K562 (cell line): ENCODE results near the gene TTC27. TPM values are rescaled to one million over a fixed set of nuclear protein-coding genes. Genes with fewer than 3 reads are reported as not detected.
"Not testable (repeated sequence)": the region's sequence is repeated elsewhere in the genome, so short reads cannot be mapped to it uniquely, and the experiment has no call there.

Experiments
- ATAC-seq: fragments of 200-7000 bp; cut with Tn5 transposase; 3 replicates; pipeline ENCODE4 v1.9.1; 2020; ENCODE audit warnings: moderate library complexity
- BruUV-seq: library from RNA; stranded (reverse); fragments of 400-500 nt; replicated peaks from 2 replicates; lab custom pipeline; 2021; lab: Mats Ljungman, UMichigan
- CTCF ChIA-PET: fragments of 300-600 bp; formaldehyde crosslinking; extraction: SDS; loops from one replicate; lab custom pipeline; 2021; ENCODE audit warnings: low intra/inter-chr PET ratio; lab: Yijun Ruan, JAX
- POLR2A ChIA-PET: fragments of 300-600, 350-650 bp; sonication (Branson Sonifier 250); formaldehyde crosslinking; extraction: SDS; loops from one replicate; lab custom pipeline; 2021; ENCODE audit warnings: antibody characterized with exemption, inconsistent platforms; lab: Yijun Ruan, JAX
- DNase-seq, 4 experiments: peaks; one replicate each; pipeline versions ENCODE4 v3.0.0 to v3.0.0-alpha.2; 2011 to 2018; ENCODE audit warnings: low spot score in 3 of 4, mixed read lengths in 3 of 4; ENCODE audit errors: extremely low read depth in 1 of 4
- FAIRE-seq: peaks from 2 replicates; lab custom pipeline; 2011; peaks lifted over from hg19 to GRCh38; lab: Jason Lieb, UNC
- H2AFZ ChIP-seq: 2 replicates; pipeline ENCODE4 v1.6.0; 2011; ENCODE audit warnings: low read depth, low read length, control low read depth, inconsistent platforms
- H3K27ac ChIP-seq: fragments of 200-600 bp; 3 replicates; pipeline ENCODE4 v1.8.0; 2011; ENCODE audit warnings: low read depth, mild to moderate bottlenecking, control low read depth, inconsistent platforms, low read length, moderate library complexity, mixed read lengths; ENCODE audit errors: extremely low read depth
- H3K27me3 ChIP-seq, 2 experiments: fragments of 300-600 bp in 1 of 2; 2 replicates in 1 of 2; 3 replicates in 1 of 2; pipeline versions ENCODE4 v1.6.0 to v1.8.0; 2011; ENCODE audit warnings: inconsistent platforms in 2 of 2, low read length in 2 of 2, mild to moderate bottlenecking in 1 of 2, mixed read lengths in 1 of 2, moderate library complexity in 1 of 2; ENCODE audit not compliant: control insufficient read depth in 2 of 2, insufficient read depth in 2 of 2
- H3K36me3 ChIP-seq: fragments of 300-600 bp; 3 replicates; pipeline ENCODE4 v1.8.0; 2011; ENCODE audit warnings: mild to moderate bottlenecking, low read length, inconsistent platforms; ENCODE audit not compliant: control insufficient read depth, insufficient read depth
- H3K4me1 ChIP-seq, 2 experiments: fragments of 200-600 bp in 1 of 2; replicated peaks in 1 of 2; 2 replicates in 1 of 2; 3 replicates in 1 of 2; pipeline versions ENCODE4 v1.5.1 to v1.8.0; 2011; ENCODE audit warnings: inconsistent platforms in 2 of 2, low read length in 2 of 2, mild to moderate bottlenecking in 1 of 2, mixed read lengths in 1 of 2, moderate library complexity in 1 of 2; ENCODE audit not compliant: control insufficient read depth in 2 of 2, insufficient read depth in 2 of 2
- H3K4me2 ChIP-seq: 2 replicates; pipeline ENCODE4 v1.6.1; 2011; ENCODE audit warnings: low read length, control low read depth, inconsistent platforms, mixed read lengths; ENCODE audit not compliant: insufficient read depth
- H3K4me3 ChIP-seq: fragments of 200-600 bp; sonication (generic), shearing (Covaris generic); 2 replicates; pipeline ENCODE4 v1.5.1; 2016; ENCODE audit warnings: control low read depth, inconsistent platforms
- H3K79me2 ChIP-seq: fragments of 200-600 bp; 3 replicates; pipeline ENCODE4 v1.8.0; 2011; ENCODE audit warnings: low read length, inconsistent platforms; ENCODE audit not compliant: control insufficient read depth, insufficient read depth
- H3K9ac ChIP-seq, 2 experiments: 2 replicates each; pipeline versions ENCODE4 v1.6.0 to v1.6.1; 2011; ENCODE audit warnings: low read depth in 2 of 2, low read length in 2 of 2, control low read depth in 1 of 2, inconsistent platforms in 1 of 2, mild to moderate bottlenecking in 1 of 2, mixed read lengths in 1 of 2; ENCODE audit not compliant: insufficient read depth in 1 of 2
- H3K9me1 ChIP-seq: one replicate; pipeline ENCODE4 v1.6.0; 2011; ENCODE audit warnings: inconsistent platforms, mild to moderate bottlenecking, low read length, moderate library complexity; ENCODE audit not compliant: control insufficient read depth, insufficient read depth
- H3K9me3 ChIP-seq: replicated peaks from 2 replicates; pipeline ENCODE4 v1.5.1; 2011; ENCODE audit warnings: low read depth, low read length, inconsistent platforms; ENCODE audit not compliant: control insufficient read depth, insufficient read depth
- H4K20me1 ChIP-seq: replicated peaks from 2 replicates; pipeline ENCODE4 v1.6.1; 2011; ENCODE audit warnings: low read length, inconsistent platforms, mixed read lengths; ENCODE audit not compliant: control insufficient read depth, insufficient read depth
- SPI1 ChIP-seq: IDR thresholded peaks from 2 replicates; pipeline ENCODE4 v1.6.1; 2011; ENCODE audit warnings: low read depth, low read length, control low read depth, borderline replicate concordance
- ZBTB40 ChIP-seq, 2 experiments: fragments of 450-650 bp in 1 of 2; sonication (generic) in 1 of 2; formaldehyde crosslinking in 1 of 2; IDR thresholded peaks; 2 replicates each; pipeline versions ENCODE4 v1.7.1 to v1.9.0; 2016 to 2022; ENCODE audit warnings: inconsistent platforms in 1 of 2, mild to moderate bottlenecking in 1 of 2, missing genetic modification reagents in 1 of 2
- WGBS: fragments of 100-300 bp; shearing (Covaris generic); methylation state at CpG from one replicate; pipeline ENCODE4 v1.1.6; 2016; ENCODE audit warnings: low coverage, mixed read lengths; ENCODE audit not compliant: insufficient coverage; ENCODE audit errors: missing lambda C conversion rate; 5-methylcytosine and 5-hydroxymethylcytosine counted together
- in situ Hi-C: fragments of 300-500 bp; cut with MboI; formaldehyde crosslinking; loops from 4 replicates; pipeline ENCODE4 v1.15.0; 2018; ENCODE audit warnings: inconsistent platforms, mixed read lengths
- intact Hi-C: fragments of 100-400 bp; cut with micrococcal nuclease; formaldehyde crosslinking; loops from 2 replicates; pipeline ENCODE4 v1.14.2; 2022
- polyA plus RNA-seq, 8 experiments: library from polyadenylated mRNA; depleted of rRNA in 4 of 8; stranded (reverse) in 5 of 8; unstranded in 3 of 8; fragments of >200 nt; fragmentation: Nextera tagmentation in 2 of 8; fragmentation: Illumina TruSeq in 1 of 8; extraction: Ambion mirVana in 2 of 8; extraction: Trizol in 1 of 8; gene quantifications; 2 replicates each; pipeline versions ENCODE4 v1.2.1 to v1.2.3, GENCODE V29; 2011 to 2014; ENCODE audit warnings: inconsistent platforms in 1 of 8, missing spikeins in 1 of 8
- total RNA-seq, 7 experiments: library from RNA; depleted of rRNA in 6 of 7; stranded (reverse); fragments of >200 nt in 6 of 7; fragmentation: Illumina TruSeq in 2 of 7; extraction: Trizol in 2 of 7; gene quantifications; 2 replicates each; pipeline versions ENCODE4 v1.2.1 to v1.2.3, GENCODE V29; 2011 to 2021; ENCODE audit warnings: low replicate concordance in 1 of 7

Gene TTC27
- total and polyA plus RNA-seq, 9 of the 15 experiments (the other 6 are each of a cell fraction or from before 2014, with no cell fraction given): 44.3 to 93.4 (median 57.3) TPM

GRCh38 chr2:32638548-32638947 lies 10.7 kb downstream of the TTC27 start:
- H4K20me1 ChIP-seq, H3K27ac ChIP-seq, H2AFZ ChIP-seq, intact Hi-C loops, H3K9me1 ChIP-seq, ATAC-seq, H3K4me3 ChIP-seq, POLR2A ChIA-PET, H3K4me1 ChIP-seq, in situ Hi-C loops, DNase-seq, H3K4me2 ChIP-seq, CTCF ChIA-PET, FAIRE-seq, H3K9me3 ChIP-seq, H3K27me3 ChIP-seq, H3K79me2 ChIP-seq, BruUV-seq, H3K9ac ChIP-seq: not testable (repeated sequence)
- H3K36me3 ChIP-seq: peaks cover 82% of the 10 kb centered on the region
- 92% methylated on average over 5 of the region's 5 CpGs for WGBS

- in situ Hi-C loops: no loop called here
- H3K4me3 ChIP-seq: no peak overlapping the region
- ATAC-seq: no peak
- DNase-seq: no peak
- intact Hi-C loops: no loop called here
- TF ChIP-seq ZBTB40 (IDR thresholded peaks at IDR 0.05): peak; percentile 86
- peak; percentile 73; the same call in 1 of the 2 replicates for TF ChIP-seq ZBTB40 (CRISPR knock-in tag; IDR thresholded peaks at IDR 0.05)
- no peak for TF ChIP-seq SPI1
- H3K4me2 ChIP-seq: no peak overlapping the region
- POLR2A ChIA-PET: interaction anchor here (0.5 kb wide), 1 partner anchor 272 kb away, joined by 7 read pairs; no protein-coding TSS in a partner anchor
- H2AFZ ChIP-seq: no peak overlapping the region
- H3K27me3 ChIP-seq: no peaks in the 10 kb centered on the region
- H3K9ac ChIP-seq: no peak overlapping the region
- no peaks in the 10 kb centered on the region for H3K4me1 ChIP-seq
- 93% methylated on average over 5 of the region's 5 CpGs for WGBS
- no peak overlapping the region for H3K27ac ChIP-seq
- H3K9me1 ChIP-seq: no peaks in the 10 kb centered on the region
- TSS peak; percentile 28 for BruUV-seq
- no peaks in the 10 kb centered on the region for H3K9me3 ChIP-seq
- no peaks in the 10 kb centered on the region for H4K20me1 ChIP-seq
- H3K79me2 ChIP-seq: no peaks in the 10 kb centered on the region
- CTCF ChIA-PET: no interaction called here
- FAIRE-seq: no peak
- peaks cover 68% of the 10 kb centered on the region; the same call in 2 of the 3 replicates for H3K36me3 ChIP-seq
Measured at GRCh38 chr2:32641180-32641579, 13.3 kb downstream of the TTC27 start.
